Lower leg skin (tissue), 4 donors: ENCODE data around the gene CMTM8. TPM values are rescaled to one million over a fixed set of nuclear protein-coding genes. Genes with fewer than 3 reads are reported as not detected.

Experiments
- DNase-seq, 2 donors: peaks; one replicate each; pipeline ENCODE4 v3.0.0-alpha.2; 2019; ENCODE audit warnings: low spot score in 2 of 2
- H3K4me3 ChIP-seq: fragments of 200-600 bp; sonication (generic); 2 replicates; pipeline ENCODE4 v1.5.1; 2017; ENCODE audit warnings: mild to moderate bottlenecking, low read depth; ENCODE audit not compliant: poor library complexity, severe bottlenecking
- POLR2A ChIP-seq, 2 donors: fragments of 450-650 bp; IDR thresholded peaks; one replicate each; pipeline ENCODE4 v1.6.1; 2016 to 2017; ENCODE audit warnings: antibody characterized with exemption in 2 of 2, mild to moderate bottlenecking in 1 of 2, moderate library complexity in 1 of 2
- WGBS, 2 donors: methylation state at CpG; one replicate each; pipeline ENCODE4 v1.1.5; 2018; 5-methylcytosine and 5-hydroxymethylcytosine counted together
- intact Hi-C: fragments of 100-400 bp; cut with DNase I; formaldehyde crosslinking; loops from one replicate; pipeline ENCODE4 v1.15.0; 2023; ENCODE audit warnings: low total_unique reads
- total RNA-seq, 4 donors: library from RNA; depleted of rRNA; stranded (reverse); fragments of >200 nt; gene quantifications; one replicate each; pipeline ENCODE4 v1.1.0, GENCODE V29; 2016
- TF ChIP-seq, protein P1 (sequence below), 3 donors: fragments of 450-650 bp; IDR thresholded peaks; one replicate each; pipeline ENCODE4 v1.5.1; 2016; ENCODE audit warnings: antibody characterized with exemption in 3 of 3, mild to moderate bottlenecking in 3 of 3, moderate library complexity in 2 of 3

The CMTM8 gene
- total RNA-seq, 4 donors from 2014 or later, result 11.0 to 24.7 (median 15.5) TPM

DNA sequence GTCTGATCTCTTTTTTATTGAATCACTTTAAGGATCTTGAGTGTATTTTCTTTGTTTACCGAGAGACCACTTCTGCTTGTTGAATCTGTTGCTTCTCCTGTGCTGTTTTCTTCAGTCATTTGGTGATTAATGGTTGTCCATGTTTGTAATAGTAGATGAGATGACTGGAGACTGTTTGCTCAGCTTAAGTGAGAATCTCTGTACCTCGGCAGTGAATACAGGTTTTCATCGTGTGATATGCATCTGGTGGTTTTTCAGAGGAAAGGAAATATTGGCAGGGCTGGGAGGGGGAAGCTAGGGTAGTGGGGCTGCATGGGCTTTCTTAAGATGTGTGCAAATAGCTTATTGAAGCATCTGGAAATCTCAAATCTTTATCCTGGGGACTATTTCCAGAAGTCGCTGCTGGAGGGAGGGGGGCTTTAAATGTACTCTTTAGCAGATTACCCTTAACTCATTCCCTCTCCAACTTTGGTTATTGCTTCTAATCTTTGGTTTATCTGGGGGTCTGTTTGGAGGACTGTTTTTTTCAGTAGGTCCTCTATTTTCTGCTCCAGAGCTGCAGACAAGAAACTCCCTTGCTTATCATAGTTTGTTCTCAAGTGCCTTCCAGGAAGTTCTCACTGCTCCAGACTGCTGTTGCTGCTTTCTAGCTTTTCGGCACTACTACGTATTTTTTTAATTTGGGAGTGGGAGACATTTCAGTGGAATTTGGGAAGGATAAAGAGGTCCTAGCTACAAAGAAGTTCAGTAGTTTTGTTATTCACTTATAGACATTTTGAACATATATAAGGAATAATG lies 19.4 kb downstream of the CMTM8 start:
- intact Hi-C loops, result no loop called here
- no peak overlapping the region for H3K4me3 ChIP-seq
- 78 to 79% methylated on average over 6 of the region's 6 CpGs for WGBS, 2 donors
- DNase-seq, result no peak
- TF ChIP-seq POLR2A (IDR thresholded peaks at IDR 0.05), result no peak
- TF ChIP-seq, protein P1, sequence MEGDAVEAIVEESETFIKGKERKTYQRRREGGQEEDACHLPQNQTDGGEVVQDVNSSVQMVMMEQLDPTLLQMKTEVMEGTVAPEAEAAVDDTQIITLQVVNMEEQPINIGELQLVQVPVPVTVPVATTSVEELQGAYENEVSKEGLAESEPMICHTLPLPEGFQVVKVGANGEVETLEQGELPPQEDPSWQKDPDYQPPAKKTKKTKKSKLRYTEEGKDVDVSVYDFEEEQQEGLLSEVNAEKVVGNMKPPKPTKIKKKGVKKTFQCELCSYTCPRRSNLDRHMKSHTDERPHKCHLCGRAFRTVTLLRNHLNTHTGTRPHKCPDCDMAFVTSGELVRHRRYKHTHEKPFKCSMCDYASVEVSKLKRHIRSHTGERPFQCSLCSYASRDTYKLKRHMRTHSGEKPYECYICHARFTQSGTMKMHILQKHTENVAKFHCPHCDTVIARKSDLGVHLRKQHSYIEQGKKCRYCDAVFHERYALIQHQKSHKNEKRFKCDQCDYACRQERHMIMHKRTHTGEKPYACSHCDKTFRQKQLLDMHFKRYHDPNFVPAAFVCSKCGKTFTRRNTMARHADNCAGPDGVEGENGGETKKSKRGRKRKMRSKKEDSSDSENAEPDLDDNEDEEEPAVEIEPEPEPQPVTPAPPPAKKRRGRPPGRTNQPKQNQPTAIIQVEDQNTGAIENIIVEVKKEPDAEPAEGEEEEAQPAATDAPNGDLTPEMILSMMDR (IDR thresholded peaks at IDR 0.05), result no peak

DNA sequence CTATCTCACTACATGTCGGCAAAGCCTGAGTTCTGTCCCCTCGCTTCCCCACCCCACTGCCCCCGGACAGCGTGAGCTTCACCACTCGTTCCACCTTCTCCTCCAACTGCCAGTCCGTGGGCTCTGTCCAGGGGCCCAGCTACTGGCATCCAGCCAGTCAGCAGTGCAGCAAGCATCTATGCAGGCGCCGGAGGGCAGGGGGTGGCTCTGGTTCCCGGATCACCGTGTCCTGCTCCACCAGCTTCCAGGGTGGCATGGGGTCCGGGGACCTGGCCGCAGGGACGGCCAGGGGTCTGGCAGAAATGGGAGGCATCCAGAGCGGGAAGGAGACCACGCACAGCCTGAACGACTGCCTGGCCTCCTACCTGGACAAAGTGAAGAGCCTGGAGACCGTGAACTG lies 20.4 kb downstream of the CMTM8 start:
- DNase-seq, result no peak
- intact Hi-C loops, result no loop called here
- no peak overlapping the region for H3K4me3 ChIP-seq
- no peak for TF ChIP-seq POLR2A (IDR thresholded peaks at IDR 0.05)
- TF ChIP-seq, protein P1 (IDR thresholded peaks at IDR 0.05), result no peak
- 92 to 96% methylated on average over 17 of the region's 17 CpGs for WGBS, 2 donors

DNA sequence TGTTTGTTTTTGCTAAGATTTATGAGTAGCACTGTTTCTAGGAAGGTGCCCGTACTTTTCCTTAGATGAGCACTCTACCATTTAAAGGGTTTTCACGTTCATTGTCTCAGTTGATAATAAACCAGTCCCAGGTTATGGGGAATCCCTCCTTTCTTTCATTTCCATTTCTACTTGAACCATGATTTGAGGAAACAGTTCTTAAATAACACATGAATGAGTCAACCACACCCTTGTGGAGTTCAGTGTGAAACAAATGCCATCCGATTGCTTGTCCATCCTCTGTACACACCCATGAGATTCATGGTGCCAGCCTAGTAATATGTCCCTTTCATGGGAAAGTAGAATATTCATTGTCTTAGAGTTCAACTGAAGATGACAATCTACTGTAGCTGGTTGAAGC lies 23.1 kb downstream of the CMTM8 start:
- no peak overlapping the region for H3K4me3 ChIP-seq
- no peak for DNase-seq
- TF ChIP-seq POLR2A (IDR thresholded peaks at IDR 0.05), result no peak
- TF ChIP-seq, protein P1 (IDR thresholded peaks at IDR 0.05), result no peak
- intact Hi-C loops, result no loop called here
- WGBS, 2 donors, result 74 to 97% methylated on average over 3 of the region's 3 CpGs

DNA sequence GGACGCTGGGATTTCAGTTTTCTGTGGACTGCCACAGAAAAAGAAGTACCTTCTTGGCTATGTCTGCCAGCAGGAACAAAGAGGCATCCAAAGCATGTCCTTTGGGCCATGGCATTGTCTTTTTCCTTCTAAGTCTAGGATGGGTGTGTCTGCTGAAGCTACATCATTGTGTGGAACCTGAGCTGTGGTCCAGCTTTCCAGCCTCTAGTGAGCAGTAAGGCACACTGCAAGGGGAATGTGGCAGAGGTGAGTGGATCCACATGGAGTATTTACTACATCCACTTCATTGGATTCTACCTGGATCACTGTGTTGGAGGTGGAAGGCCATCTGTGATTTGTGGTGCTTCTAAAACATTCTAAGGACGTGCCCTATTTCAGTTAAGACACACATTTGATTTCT lies 23.7 kb downstream of the CMTM8 start:
- no peak for DNase-seq
- intact Hi-C loops, result no loop called here
- no peak overlapping the region for H3K4me3 ChIP-seq
- TF ChIP-seq POLR2A (IDR thresholded peaks at IDR 0.05), result no peak
- TF ChIP-seq, protein P1 (IDR thresholded peaks at IDR 0.05), result no peak
- WGBS, 2 donors, result 74 to 86% methylated on average over 2 of the region's 2 CpGs

DNA sequence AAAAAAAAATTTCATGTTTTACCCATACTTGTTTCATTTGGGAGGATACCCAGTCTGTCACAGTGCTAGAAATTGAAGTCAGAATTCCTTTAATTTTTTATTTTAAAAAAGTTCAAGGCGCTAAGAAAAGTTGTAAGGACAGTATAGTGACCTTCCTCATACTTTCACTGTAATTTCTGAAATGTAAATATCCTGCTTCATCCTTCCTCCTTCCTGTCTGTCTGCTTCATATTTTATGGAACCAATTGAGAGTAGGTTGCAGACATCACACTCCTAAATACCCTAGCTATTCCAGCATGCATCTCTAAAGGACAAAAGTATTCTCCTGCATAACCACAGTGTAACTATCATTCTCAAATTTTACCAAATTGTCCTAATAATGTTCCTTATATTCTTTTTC lies 35.8 kb downstream of the CMTM8 start:
- intact Hi-C loops, result no loop called here
- DNase-seq, result no peak

More for the DNA sequence above, 35.8 kb downstream of the CMTM8 start:
- no peak overlapping the region for H3K4me3 ChIP-seq
- TF ChIP-seq, protein P1 (IDR thresholded peaks at IDR 0.05), result no peak
- TF ChIP-seq POLR2A (IDR thresholded peaks at IDR 0.05), result no peak
- 86 to 100% methylated on average over 1 of the region's 1 CpG for WGBS, 2 donors
